PC-9 (cell line): ENCODE results near the gene CORIN.

Source experiments
- CTCF ChIP-seq: fragments of 200-600 bp; sonication (generic); conservative IDR thresholded peaks from 2 replicates; pipeline ENCODE4 v1.6.1; 2017; ENCODE audit warnings: mixed run types, antibody characterized with exemption, mild to moderate bottlenecking, moderate library complexity
- EZH2 ChIP-seq: fragments of 200-600 bp; sonication (generic); IDR thresholded peaks from 2 replicates; pipeline ENCODE4 v1.8.0; 2017; ENCODE audit warnings: antibody characterized with exemption, low read depth

- TF ChIP-seq CTCF (no peak), EZH2 (no peak)
Observed at GRCh38 chr4:47776353-47776752, 61.5 kb downstream of the CORIN start.
